Right lobe of liver (tissue), 6 donors: Measurements from ENCODE around the gene SHC4. TPM values are rescaled to one million over a fixed set of nuclear protein-coding genes. Genes with fewer than 3 reads are reported as not detected.

ENCODE experiments used
- ATAC-seq, 4 donors: fragments of 200-7000 bp; cut with Tn5 transposase; one replicate each; pipeline ENCODE4 v1.9.1; 2020; ENCODE audit warnings: mild to moderate bottlenecking in 4 of 4, moderate library complexity in 4 of 4
- DNase-seq, 3 donors: peaks; one replicate each; pipeline ENCODE4 v3.0.0-alpha.2; 2020
- H3K27ac ChIP-seq, 3 donors: fragments of 200-600 bp; one replicate each; pipeline ENCODE4 v1.8.0; 2022
- H3K27me3 ChIP-seq, 2 donors: fragments of 200-600 bp; one replicate each; pipeline ENCODE4 v1.8.0; 2022
- H3K36me3 ChIP-seq, 4 donors: fragments of 200-600 bp; sonication (generic) in 1 of 4; one replicate each; pipeline versions ENCODE4 v1.5.1 to v1.8.0; 2017 to 2022; ENCODE audit warnings: control low read depth in 1 of 4
- H3K4me1 ChIP-seq, 4 donors: fragments of 200-600 bp; sonication (generic) in 1 of 4; one replicate each; pipeline versions ENCODE4 v1.5.1 to v1.8.0; 2017 to 2022; ENCODE audit warnings: control low read depth in 1 of 4
- H3K4me3 ChIP-seq, 3 donors: fragments of 200-600 bp; one replicate each; pipeline ENCODE4 v1.8.0; 2022
- H3K9me3 ChIP-seq, 4 donors: fragments of 200-600 bp; sonication (generic) in 1 of 4; one replicate each; pipeline versions ENCODE4 v1.5.1 to v1.8.0; 2017 to 2022; ENCODE audit warnings: control low read depth in 1 of 4
- CTCF ChIP-seq, 4 donors: fragments of 200-600 bp in 3 of 4; fragments of 450-650 bp in 1 of 4; IDR thresholded peaks; one replicate each; pipeline versions ENCODE4 v1.5.1 to v1.8.0; 2016 to 2022; ENCODE audit warnings: antibody characterized with exemption in 4 of 4, mild to moderate bottlenecking in 2 of 4
- POLR2A ChIP-seq: fragments of 450-650 bp; IDR thresholded peaks from one replicate; pipeline ENCODE4 v1.6.1; 2017; ENCODE audit warnings: antibody characterized with exemption, mild to moderate bottlenecking
- WGBS: methylation state at CpG from one replicate; pipeline ENCODE4 v1.1.6; 2018; ENCODE audit warnings: low coverage, low lambda C conversion rate; ENCODE audit not compliant: insufficient coverage; ENCODE audit errors: missing lambda C conversion rate; 5-methylcytosine and 5-hydroxymethylcytosine counted together
- intact Hi-C, 2 donors: fragments of 100-400 bp; cut with DNase I; formaldehyde crosslinking; loops; one replicate each; pipeline versions ENCODE4 v1.11.2 to v1.14.1; 2022
- total RNA-seq, 6 experiments: library from RNA; depleted of rRNA in 2 of 6; stranded (reverse); fragments of >200 nt in 2 of 6; fragmentation: NEBNext Ultra II Directional in 3 of 6; extraction: Animal tissue kit (Norgen Biotek cat#: 25700) in 3 of 6; gene quantifications; one replicate each; pipeline versions ENCODE4 v1.1.0 to v1.2.4, GENCODE V29; 2016 to 2023
- donor health status: DM: no; HTN: yes; CAD: no.
- donor health status: DM: no; HTN: no; CAD: no.
- donor health status: DM: no; HTN: no; CAD: no.
- donor health status: DM: no; HTN: yes; CAD: no.
- donor health status: DM: no; HTN: yes; CAD: no.

SHC4 gene
- total RNA-seq, 6 experiments from 2014 or later, result 0.04 to 0.87 (median 0.04) TPM; not detected in 3

GRCh38 chr15:48985516-48985915 lies 21.8 kb upstream of the SHC4 start:
- Histone ChIP-seq H3K9me3 (no peaks in the 10 kb centered on the region), H3K4me1 (peaks cover 0 to 51% (median 5%) of the 10 kb centered on the region in 4 donors), H3K4me3 (no peak overlapping the region), H3K36me3 (no peaks in the 10 kb centered on the region), H3K27me3 (no peaks in the 10 kb centered on the region), H3K27ac (no peak overlapping the region)
- intact Hi-C loops, result no loop called here
- ATAC-seq (no peak), DNase-seq (no peak)
- TF ChIP-seq CTCF (IDR thresholded peaks at IDR 0.05) (no peak), POLR2A (no peak)
- 67% methylated on average over 2 of the region's 3 CpGs for WGBS

- no peaks in the 10 kb centered on the region for H3K27me3 ChIP-seq
- peaks cover 0 to 51% (median 5%) of the 10 kb centered on the region in 4 donors for H3K4me1 ChIP-seq
- WGBS, result 28% methylated on average over 4 of the region's 4 CpGs
- no peak overlapping the region for H3K27ac ChIP-seq
- ATAC-seq (no peak), DNase-seq (no peak)
- no peaks in the 10 kb centered on the region for H3K9me3 ChIP-seq
- TF ChIP-seq POLR2A (no peak), CTCF (IDR thresholded peaks at IDR 0.05) (no peak)
- intact Hi-C loops, result no loop called here
- H3K4me3 ChIP-seq, result no peak overlapping the region
- H3K36me3 ChIP-seq, result no peaks in the 10 kb centered on the region
Observed at GRCh38 chr15:48984811-48985352, 21.2 kb upstream of the SHC4 start.

GRCh38 chr15:48984021-48984710 lies 20.4 kb upstream of the SHC4 start:
- no peak overlapping the region for H3K4me3 ChIP-seq
- 46% methylated on average over 6 of the region's 7 CpGs for WGBS
- H3K27ac ChIP-seq, result no peak overlapping the region

GRCh38 chr15:48983300-48983699 lies 19.6 kb upstream of the SHC4 start:
- ATAC-seq (no peak), DNase-seq (no peak)
- Histone ChIP-seq H3K27ac (no peak overlapping the region), H3K27me3 (no peaks in the 10 kb centered on the region), H3K4me3 (no peak overlapping the region), H3K4me1 (peaks cover 0 to 51% (median 5%) of the 10 kb centered on the region in 4 donors), H3K36me3 (no peaks in the 10 kb centered on the region), H3K9me3 (no peaks in the 10 kb centered on the region)
- intact Hi-C loops, result no loop called here
- WGBS, result 22% methylated on average over 1 of the region's 5 CpGs
- TF ChIP-seq POLR2A, result no peak
- no peak for TF ChIP-seq CTCF (IDR thresholded peaks at IDR 0.05)

More at GRCh38 chr15:48984021-48984710, 20.4 kb upstream of the SHC4 start:
- no peak for TF ChIP-seq CTCF (IDR thresholded peaks at IDR 0.05)
- no peak for TF ChIP-seq POLR2A
- ATAC-seq, result no peak
- H3K4me1 ChIP-seq, result peaks cover 0 to 51% (median 5%) of the 10 kb centered on the region in 4 donors
- intact Hi-C loops, result no loop called here
- no peaks in the 10 kb centered on the region for H3K27me3 ChIP-seq
- DNase-seq, result no peak
- no peaks in the 10 kb centered on the region for H3K9me3 ChIP-seq
- H3K36me3 ChIP-seq, result no peaks in the 10 kb centered on the region
